ENCODE measurements around the gene CACNA1C.
A peak's percentile ranks its signal among the peaks of the same experiment; 100 is the strongest.

Gene CACNA1C

GRCh38 chr12:2183556-2184541, 131.1 kb downstream of the CACNA1C start:
- in situ Hi-C loops (cut with HindIII; ENCODE audit: low pct_ligation_motif_present, low sequenced_read_pairs): no loop called here
- peak overlapping the region; percentile 5 for H3K4me3 ChIP-seq (ENCODE audit: low read depth, low read length)
- no peaks in the 10 kb centered on the region for H3K27me3 ChIP-seq (replicated peaks)
- H3K27ac ChIP-seq: no peak overlapping the region
- H3K36me3 ChIP-seq (replicated peaks): no peaks in the 10 kb centered on the region
- TF ChIP-seq CTCF (IDR thresholded peaks at IDR 0.05; ENCODE audit: low read depth, low read length, missing control alignments): peak; percentile 45
- DNase-seq: peak; percentile 34

- Histone ChIP-seq H3K27ac (no peak overlapping the region), H3K27me3 (replicated peaks) (no peaks in the 10 kb centered on the region), H3K4me3 (ENCODE audit: low read depth, low read length) (no peak overlapping the region), H3K36me3 (replicated peaks) (no peaks in the 10 kb centered on the region)
- no peak for DNase-seq
- TF ChIP-seq CTCF (IDR thresholded peaks at IDR 0.05; ENCODE audit: low read depth, low read length, missing control alignments): no peak
- in situ Hi-C loops (cut with HindIII; ENCODE audit: low pct_ligation_motif_present, low sequenced_read_pairs): no loop called here
These were observed 133.1 kb downstream of the CACNA1C start for GRCh38 chr12:2185751-2186341.

- no peak for DNase-seq
- no peak overlapping the region for H3K4me3 ChIP-seq (ENCODE audit: low read depth, low read length)
- no peak overlapping the region for H3K27ac ChIP-seq
- no peaks in the 10 kb centered on the region for H3K36me3 ChIP-seq (replicated peaks)
- TF ChIP-seq CTCF (IDR thresholded peaks at IDR 0.05; ENCODE audit: low read depth, low read length, missing control alignments): no peak
- H3K27me3 ChIP-seq (replicated peaks): no peaks in the 10 kb centered on the region
- in situ Hi-C loops (cut with HindIII; ENCODE audit: low pct_ligation_motif_present, low sequenced_read_pairs): no loop called here
These were observed 134.6 kb downstream of the CACNA1C start for GRCh38 chr12:2187195-2187945.

- no peaks in the 10 kb centered on the region for H3K36me3 ChIP-seq (replicated peaks)
- H3K27me3 ChIP-seq (replicated peaks): no peaks in the 10 kb centered on the region
- no peak overlapping the region for H3K27ac ChIP-seq
- in situ Hi-C loops (cut with HindIII; ENCODE audit: low pct_ligation_motif_present, low sequenced_read_pairs): no loop called here
- DNase-seq: no peak
- no peak for TF ChIP-seq CTCF (IDR thresholded peaks at IDR 0.05; ENCODE audit: low read depth, low read length, missing control alignments)
- no peak overlapping the region for H3K4me3 ChIP-seq (ENCODE audit: low read depth, low read length)
These were observed 137.3 kb downstream of the CACNA1C start for GRCh38 chr12:2190085-2190484.

GRCh38 chr12:2190896-2191533, 138.2 kb downstream of the CACNA1C start:
- TF ChIP-seq CTCF (IDR thresholded peaks at IDR 0.05; ENCODE audit: low read depth, low read length, missing control alignments): no peak
- no peak for DNase-seq
- H3K4me3 ChIP-seq (ENCODE audit: low read depth, low read length): no peak overlapping the region
- in situ Hi-C loops (cut with HindIII; ENCODE audit: low pct_ligation_motif_present, low sequenced_read_pairs): no loop called here
- no peaks in the 10 kb centered on the region for H3K27me3 ChIP-seq (replicated peaks)
- H3K27ac ChIP-seq: no peak overlapping the region
- H3K36me3 ChIP-seq (replicated peaks): no peaks in the 10 kb centered on the region

Measured in brain microvascular endothelial cell (primary cell).